Peyer's patch (tissue), 4 donors: ENCODE data around the gene CDK1.

Experiments
- POLR2A ChIP-seq, 2 donors: fragments of 450-650 bp; IDR thresholded peaks; one replicate each; pipeline ENCODE4 v1.5.1; 2017; ENCODE audit warnings: antibody characterized with exemption in 2 of 2, mild to moderate bottlenecking in 2 of 2, moderate library complexity in 2 of 2
- TF ChIP-seq, protein P1 (sequence below), 6 experiments: fragments of 450-650 bp in 4 of 6; fragments of 200-600 bp in 2 of 6; sonication (generic) in 1 of 6; IDR thresholded peaks; one replicate each; pipeline ENCODE4 v1.5.1; 2017 to 2019; ENCODE audit warnings: antibody characterized with exemption in 6 of 6, mild to moderate bottlenecking in 3 of 6, moderate library complexity in 1 of 6

DNA sequence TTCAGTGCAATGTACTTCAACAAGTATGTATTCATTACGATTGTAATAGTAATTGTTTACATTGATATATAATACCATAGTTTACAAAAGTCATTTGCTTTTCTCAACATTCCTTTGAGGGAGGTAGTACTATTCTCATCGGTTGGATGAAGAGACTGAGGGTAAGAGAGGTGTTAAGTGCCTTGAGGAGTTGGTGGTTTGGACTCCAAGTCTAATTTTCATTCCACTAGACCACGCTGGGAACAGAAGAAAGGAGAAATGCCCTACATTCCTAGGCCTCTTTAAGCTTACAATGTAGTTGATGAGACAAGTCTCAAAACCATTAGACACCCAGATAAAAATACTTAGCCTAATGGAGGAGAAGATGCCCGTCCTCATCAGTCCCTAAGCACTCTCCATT, 28.6 kb downstream of the CDK1 start:
- TF ChIP-seq, protein P1, sequence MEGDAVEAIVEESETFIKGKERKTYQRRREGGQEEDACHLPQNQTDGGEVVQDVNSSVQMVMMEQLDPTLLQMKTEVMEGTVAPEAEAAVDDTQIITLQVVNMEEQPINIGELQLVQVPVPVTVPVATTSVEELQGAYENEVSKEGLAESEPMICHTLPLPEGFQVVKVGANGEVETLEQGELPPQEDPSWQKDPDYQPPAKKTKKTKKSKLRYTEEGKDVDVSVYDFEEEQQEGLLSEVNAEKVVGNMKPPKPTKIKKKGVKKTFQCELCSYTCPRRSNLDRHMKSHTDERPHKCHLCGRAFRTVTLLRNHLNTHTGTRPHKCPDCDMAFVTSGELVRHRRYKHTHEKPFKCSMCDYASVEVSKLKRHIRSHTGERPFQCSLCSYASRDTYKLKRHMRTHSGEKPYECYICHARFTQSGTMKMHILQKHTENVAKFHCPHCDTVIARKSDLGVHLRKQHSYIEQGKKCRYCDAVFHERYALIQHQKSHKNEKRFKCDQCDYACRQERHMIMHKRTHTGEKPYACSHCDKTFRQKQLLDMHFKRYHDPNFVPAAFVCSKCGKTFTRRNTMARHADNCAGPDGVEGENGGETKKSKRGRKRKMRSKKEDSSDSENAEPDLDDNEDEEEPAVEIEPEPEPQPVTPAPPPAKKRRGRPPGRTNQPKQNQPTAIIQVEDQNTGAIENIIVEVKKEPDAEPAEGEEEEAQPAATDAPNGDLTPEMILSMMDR (IDR thresholded peaks at IDR 0.05) = no peak
- no peak for TF ChIP-seq POLR2A (IDR thresholded peaks at IDR 0.05)
